HepG2 (cell line): ENCODE results near the gene BUD23. TPM values are rescaled to one million over a fixed set of nuclear protein-coding genes. Genes with fewer than 3 reads are reported as not detected.

Experiments
- ESRRA ChIP-seq: sonication (generic); formaldehyde crosslinking; IDR thresholded peaks from 2 replicates; pipeline ENCODE4 v1.5.1; 2020; ENCODE audit warnings: mild to moderate bottlenecking, low read depth, missing genetic modification reagents
- KAT2B ChIP-seq: fragments of 150-350 bp; IDR thresholded peaks from 2 replicates; pipeline ENCODE4 v1.6.1; 2014; ENCODE audit warnings: low read depth, low read length, borderline replicate concordance
- NFE2L1 ChIP-seq: sonication (generic); formaldehyde crosslinking; IDR thresholded peaks from 2 replicates; pipeline ENCODE4 v1.4.0; 2020; ENCODE audit warnings: missing genetic modification reagents, mild to moderate bottlenecking, borderline replicate concordance
- TMF1 ChIP-seq: sonication (generic); formaldehyde crosslinking; IDR thresholded peaks from 2 replicates; pipeline ENCODE4 v1.8.1; 2022; ENCODE audit warnings: low read depth, missing genetic modification reagents
- ZBTB20 ChIP-seq: sonication (generic); formaldehyde crosslinking; IDR thresholded peaks from 2 replicates; pipeline ENCODE4 v1.8.1; 2023; ENCODE audit warnings: missing genetic modification reagents, low read depth, mild to moderate bottlenecking, borderline replicate concordance
- ZFP62 ChIP-seq: sonication (generic); formaldehyde crosslinking; IDR thresholded peaks from 2 replicates; pipeline ENCODE4 v1.4.0; 2020; ENCODE audit warnings: missing genetic modification reagents
- ZNF510 ChIP-seq: sonication (generic); formaldehyde crosslinking; IDR thresholded peaks from 2 replicates; pipeline ENCODE4 v1.4.0; 2020; ENCODE audit warnings: low read depth, mild to moderate bottlenecking, missing genetic modification reagents
- ZNF788 ChIP-seq: sonication (generic); formaldehyde crosslinking; IDR thresholded peaks from 2 replicates; pipeline ENCODE4 v1.5.0; 2020; ENCODE audit warnings: mild to moderate bottlenecking, missing genetic modification reagents, borderline replicate concordance
- polyA plus RNA-seq, 8 experiments: library from polyadenylated mRNA; depleted of rRNA in 3 of 8; stranded (reverse) in 7 of 8; unstranded in 1 of 8; fragments of >200 nt; fragmentation: Illumina TruSeq in 4 of 8; extraction: Trizol in 4 of 8; gene quantifications; 2 replicates each; pipeline versions ENCODE4 v1.2.1 to v1.2.3, GENCODE V29; 2011 to 2016; ENCODE audit warnings: low read depth in 4 of 8, missing spikeins in 1 of 8, mixed read lengths in 1 of 8; ENCODE audit not compliant: insufficient read depth in 1 of 8
- total RNA-seq, 5 experiments: library from RNA; depleted of rRNA; stranded (reverse); fragments of >200 nt; fragmentation: Illumina TruSeq; extraction: Trizol; gene quantifications; 2 replicates each; pipeline ENCODE4 v1.2.3, GENCODE V29; 2016; ENCODE audit warnings: low read depth in 1 of 5
- TF ChIP-seq, protein P1 (sequence below): sonication (generic); formaldehyde crosslinking; IDR thresholded peaks from 2 replicates; pipeline ENCODE4 v1.8.0; 2022; ENCODE audit warnings: missing genetic modification reagents, mild to moderate bottlenecking, moderate library complexity, borderline replicate concordance
- TF ChIP-seq, protein P2 (sequence below): sonication (generic); formaldehyde crosslinking; IDR thresholded peaks from 2 replicates; pipeline ENCODE4 v1.5.0; 2020; ENCODE audit warnings: missing genetic modification reagents
- TF ChIP-seq, protein P3 (sequence below): IDR thresholded peaks from 2 replicates; pipeline ENCODE4 v1.6.1; 2016
- TF ChIP-seq, protein P4 (sequence below): sonication (generic); formaldehyde crosslinking; IDR thresholded peaks from one replicate; pipeline ENCODE4 v1.5.1; 2020; ENCODE audit warnings: mild to moderate bottlenecking, missing genetic modification reagents; ENCODE audit errors: not compliant biosample characterization
- TF ChIP-seq, protein P5 (sequence below): IDR thresholded peaks from 2 replicates; pipeline ENCODE4 v1.6.1; 2012; ENCODE audit warnings: low read depth, low read length, improper control_type of control experiment

BUD23 gene
- total and polyA plus RNA-seq, 2 of the 13 experiments (the other 11 are each of a cell fraction or from before 2014, with no cell fraction given): 47.5 to 54.5 TPM

DNA sequence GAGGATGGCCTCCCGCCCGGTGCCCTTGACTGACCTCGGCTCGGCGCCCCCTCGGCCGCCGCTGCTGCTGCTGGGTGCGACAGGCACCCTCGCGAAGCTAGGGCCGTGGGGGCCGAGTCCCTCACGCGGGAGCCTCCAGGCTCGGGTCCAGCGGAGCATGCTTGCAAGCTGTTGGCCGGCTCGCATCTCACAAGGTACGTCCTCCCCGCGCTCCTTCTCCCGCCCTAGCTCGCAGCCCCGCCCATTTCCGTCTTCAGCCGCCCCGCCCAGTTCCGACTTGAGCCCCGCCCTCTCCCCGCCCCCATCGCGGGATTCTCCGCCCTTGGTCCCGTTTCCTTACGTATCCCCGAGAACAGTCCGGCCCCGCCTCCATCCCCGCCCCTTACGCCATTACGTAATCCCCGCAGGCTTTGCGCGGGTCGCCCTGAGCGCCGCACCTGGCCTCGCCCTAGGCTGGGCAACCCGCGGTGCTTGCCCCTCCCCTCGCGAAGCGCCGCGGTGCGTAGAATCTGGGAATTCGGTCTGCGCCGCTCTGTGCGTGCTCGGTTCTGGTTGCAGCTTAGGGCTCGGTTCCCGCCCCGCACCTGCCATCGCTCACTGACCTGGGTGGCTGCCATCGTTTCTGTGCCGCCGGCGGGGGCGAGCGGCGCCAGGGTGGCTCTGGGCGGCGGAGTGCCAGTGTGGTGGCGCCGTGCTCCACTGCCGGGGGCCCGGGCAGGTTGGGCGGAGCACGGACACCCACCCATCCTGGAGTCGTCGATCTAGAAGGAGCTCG, 55.4 kb downstream of the BUD23 start, which contains the start of gene ABHD11 (continued):
- no peak for TF ChIP-seq ZFP62 (CRISPR knock-in tag)
- no peak for TF ChIP-seq KAT2B
- TF ChIP-seq, protein P1, sequence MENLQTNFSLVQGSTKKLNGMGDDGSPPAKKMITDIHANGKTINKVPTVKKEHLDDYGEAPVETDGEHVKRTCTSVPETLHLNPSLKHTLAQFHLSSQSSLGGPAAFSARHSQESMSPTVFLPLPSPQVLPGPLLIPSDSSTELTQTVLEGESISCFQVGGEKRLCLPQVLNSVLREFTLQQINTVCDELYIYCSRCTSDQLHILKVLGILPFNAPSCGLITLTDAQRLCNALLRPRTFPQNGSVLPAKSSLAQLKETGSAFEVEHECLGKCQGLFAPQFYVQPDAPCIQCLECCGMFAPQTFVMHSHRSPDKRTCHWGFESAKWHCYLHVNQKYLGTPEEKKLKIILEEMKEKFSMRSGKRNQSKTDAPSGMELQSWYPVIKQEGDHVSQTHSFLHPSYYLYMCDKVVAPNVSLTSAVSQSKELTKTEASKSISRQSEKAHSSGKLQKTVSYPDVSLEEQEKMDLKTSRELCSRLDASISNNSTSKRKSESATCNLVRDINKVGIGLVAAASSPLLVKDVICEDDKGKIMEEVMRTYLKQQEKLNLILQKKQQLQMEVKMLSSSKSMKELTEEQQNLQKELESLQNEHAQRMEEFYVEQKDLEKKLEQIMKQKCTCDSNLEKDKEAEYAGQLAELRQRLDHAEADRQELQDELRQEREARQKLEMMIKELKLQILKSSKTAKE (CRISPR knock-in tag): peak; percentile 43; the same call in 1 of the 2 replicates
- peak; percentile 65; the same call in 1 of the 2 replicates for TF ChIP-seq ZNF788
- TF ChIP-seq, protein P2, sequence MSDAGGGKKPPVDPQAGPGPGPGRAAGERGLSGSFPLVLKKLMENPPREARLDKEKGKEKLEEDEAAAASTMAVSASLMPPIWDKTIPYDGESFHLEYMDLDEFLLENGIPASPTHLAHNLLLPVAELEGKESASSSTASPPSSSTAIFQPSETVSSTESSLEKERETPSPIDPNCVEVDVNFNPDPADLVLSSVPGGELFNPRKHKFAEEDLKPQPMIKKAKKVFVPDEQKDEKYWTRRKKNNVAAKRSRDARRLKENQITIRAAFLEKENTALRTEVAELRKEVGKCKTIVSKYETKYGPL (CRISPR knock-in tag): peak; percentile 86
- TF ChIP-seq ZNF510 (CRISPR knock-in tag): no peak
- TF ChIP-seq NFE2L1 (CRISPR knock-in tag): no peak
- TF ChIP-seq, protein P3, sequence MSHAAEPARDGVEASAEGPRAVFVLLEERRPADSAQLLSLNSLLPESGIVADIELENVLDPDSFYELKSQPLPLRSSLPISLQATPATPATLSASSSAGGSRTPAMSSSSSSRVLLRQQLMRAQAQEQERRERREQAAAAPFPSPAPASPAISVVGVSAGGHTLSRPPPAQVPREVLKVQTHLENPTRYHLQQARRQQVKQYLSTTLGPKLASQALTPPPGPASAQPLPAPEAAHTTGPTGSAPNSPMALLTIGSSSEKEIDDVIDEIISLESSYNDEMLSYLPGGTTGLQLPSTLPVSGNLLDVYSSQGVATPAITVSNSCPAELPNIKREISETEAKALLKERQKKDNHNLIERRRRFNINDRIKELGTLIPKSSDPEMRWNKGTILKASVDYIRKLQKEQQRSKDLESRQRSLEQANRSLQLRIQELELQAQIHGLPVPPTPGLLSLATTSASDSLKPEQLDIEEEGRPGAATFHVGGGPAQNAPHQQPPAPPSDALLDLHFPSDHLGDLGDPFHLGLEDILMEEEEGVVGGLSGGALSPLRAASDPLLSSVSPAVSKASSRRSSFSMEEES (CRISPR knock-in tag): 0 out of 2 replicates have a peak, but pooled peaks have one; percentile 43
- TF ChIP-seq, protein P4, sequence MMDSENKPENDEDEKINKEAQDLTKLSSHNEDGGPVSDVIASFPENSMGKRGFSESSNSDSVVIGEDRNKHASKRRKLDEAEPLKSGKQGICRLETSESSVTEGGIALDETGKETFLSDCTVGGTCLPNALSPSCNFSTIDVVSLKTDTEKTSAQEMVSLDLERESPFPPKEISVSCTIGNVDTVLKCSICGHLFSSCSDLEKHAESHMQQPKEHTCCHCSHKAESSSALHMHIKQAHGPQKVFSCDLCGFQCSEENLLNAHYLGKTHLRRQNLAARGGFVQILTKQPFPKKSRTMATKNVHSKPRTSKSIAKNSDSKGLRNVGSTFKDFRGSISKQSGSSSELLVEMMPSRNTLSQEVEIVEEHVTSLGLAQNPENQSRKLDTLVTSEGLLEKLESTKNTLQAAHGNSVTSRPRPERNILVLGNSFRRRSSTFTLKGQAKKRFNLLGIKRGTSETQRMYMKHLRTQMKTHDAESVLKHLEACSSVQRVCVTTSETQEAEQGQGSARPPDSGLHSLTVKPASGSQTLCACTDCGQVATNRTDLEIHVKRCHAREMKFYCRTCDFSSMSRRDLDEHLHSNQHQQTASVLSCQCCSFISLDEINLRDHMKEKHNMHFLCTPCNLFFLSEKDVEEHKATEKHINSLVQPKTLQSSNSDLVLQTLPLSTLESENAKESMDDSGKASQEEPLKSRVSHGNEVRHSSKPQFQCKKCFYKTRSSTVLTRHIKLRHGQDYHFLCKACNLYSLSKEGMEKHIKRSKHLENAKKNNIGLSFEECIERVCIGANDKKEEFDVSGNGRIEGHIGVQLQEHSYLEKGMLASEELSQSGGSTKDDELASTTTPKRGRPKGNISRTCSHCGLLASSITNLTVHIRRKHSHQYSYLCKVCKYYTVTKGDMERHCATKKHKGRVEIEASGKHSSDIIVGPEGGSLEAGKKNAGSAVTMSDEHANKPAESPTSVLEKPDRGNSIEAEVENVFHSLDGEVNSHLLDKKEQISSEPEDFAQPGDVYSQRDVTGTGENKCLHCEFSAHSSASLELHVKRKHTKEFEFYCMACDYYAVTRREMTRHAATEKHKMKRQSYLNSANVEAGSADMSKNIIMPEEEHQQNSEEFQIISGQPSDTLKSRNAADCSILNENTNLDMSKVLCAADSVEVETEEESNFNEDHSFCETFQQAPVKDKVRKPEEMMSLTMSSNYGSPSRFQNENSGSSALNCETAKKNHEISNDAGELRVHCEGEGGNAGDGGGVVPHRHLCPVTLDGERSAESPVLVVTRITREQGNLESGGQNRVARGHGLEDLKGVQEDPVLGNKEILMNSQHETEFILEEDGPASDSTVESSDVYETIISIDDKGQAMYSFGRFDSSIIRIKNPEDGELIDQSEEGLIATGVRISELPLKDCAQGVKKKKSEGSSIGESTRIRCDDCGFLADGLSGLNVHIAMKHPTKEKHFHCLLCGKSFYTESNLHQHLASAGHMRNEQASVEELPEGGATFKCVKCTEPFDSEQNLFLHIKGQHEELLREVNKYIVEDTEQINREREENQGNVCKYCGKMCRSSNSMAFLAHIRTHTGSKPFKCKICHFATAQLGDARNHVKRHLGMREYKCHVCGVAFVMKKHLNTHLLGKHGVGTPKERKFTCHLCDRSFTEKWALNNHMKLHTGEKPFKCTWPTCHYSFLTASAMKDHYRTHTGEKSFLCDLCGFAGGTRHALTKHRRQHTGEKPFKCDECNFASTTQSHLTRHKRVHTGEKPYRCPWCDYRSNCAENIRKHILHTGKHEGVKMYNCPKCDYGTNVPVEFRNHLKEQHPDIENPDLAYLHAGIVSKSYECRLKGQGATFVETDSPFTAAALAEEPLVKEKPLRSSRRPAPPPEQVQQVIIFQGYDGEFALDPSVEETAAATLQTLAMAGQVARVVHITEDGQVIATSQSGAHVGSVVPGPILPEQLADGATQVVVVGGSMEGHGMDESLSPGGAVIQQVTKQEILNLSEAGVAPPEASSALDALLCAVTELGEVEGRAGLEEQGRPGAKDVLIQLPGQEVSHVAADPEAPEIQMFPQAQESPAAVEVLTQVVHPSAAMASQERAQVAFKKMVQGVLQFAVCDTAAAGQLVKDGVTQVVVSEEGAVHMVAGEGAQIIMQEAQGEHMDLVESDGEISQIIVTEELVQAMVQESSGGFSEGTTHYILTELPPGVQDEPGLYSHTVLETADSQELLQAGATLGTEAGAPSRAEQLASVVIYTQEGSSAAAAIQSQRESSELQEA (CRISPR knock-in tag): no peak
- TF ChIP-seq ESRRA (CRISPR knock-in tag): no peak; the same call in 1 of the 2 replicates
- TF ChIP-seq ZBTB20 (CRISPR knock-in tag): peak; percentile 85
- no peak for TF ChIP-seq TMF1 (CRISPR knock-in tag)
- TF ChIP-seq, protein P5, sequence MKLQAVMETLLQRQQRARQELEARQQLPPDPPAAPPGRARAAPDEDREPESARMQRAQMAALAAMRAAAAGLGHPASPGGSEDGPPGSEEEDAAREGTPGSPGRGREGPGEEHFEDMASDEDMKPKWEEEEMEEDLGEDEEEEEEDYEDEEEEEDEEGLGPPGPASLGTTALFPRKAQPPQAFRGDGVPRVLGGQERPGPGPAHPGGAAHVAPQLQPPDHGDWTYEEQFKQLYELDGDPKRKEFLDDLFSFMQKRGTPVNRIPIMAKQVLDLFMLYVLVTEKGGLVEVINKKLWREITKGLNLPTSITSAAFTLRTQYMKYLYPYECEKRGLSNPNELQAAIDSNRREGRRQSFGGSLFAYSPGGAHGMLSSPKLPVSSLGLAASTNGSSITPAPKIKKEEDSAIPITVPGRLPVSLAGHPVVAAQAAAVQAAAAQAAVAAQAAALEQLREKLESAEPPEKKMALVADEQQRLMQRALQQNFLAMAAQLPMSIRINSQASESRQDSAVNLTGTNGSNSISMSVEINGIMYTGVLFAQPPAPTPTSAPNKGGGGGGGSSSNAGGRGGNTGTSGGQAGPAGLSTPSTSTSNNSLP: no peak
